Endodermal cell (in vitro differentiated cells): ENCODE data around the gene OPCML. TPM values are rescaled to one million over a fixed set of nuclear protein-coding genes. Genes with fewer than 3 reads are reported as not detected.

ENCODE experiments used
- DNase-seq: peaks from one replicate; pipeline ENCODE4 v3.0.0-alpha.2; 2017
- H3K27ac ChIP-seq: 2 replicates; pipeline ENCODE4 v1.5.1; 2013; ENCODE audit warnings: mild to moderate bottlenecking, low read depth, low read length, moderate library complexity
- H3K27me3 ChIP-seq: 2 replicates; pipeline ENCODE4 v1.6.1; 2013; ENCODE audit warnings: mild to moderate bottlenecking, low read length, moderate library complexity; ENCODE audit not compliant: insufficient read depth, control insufficient read depth, poor library complexity, severe bottlenecking
- H3K36me3 ChIP-seq: 2 replicates; pipeline ENCODE4 v1.7.0; 2013; ENCODE audit warnings: mild to moderate bottlenecking, low read length, moderate library complexity; ENCODE audit not compliant: control insufficient read depth, insufficient read depth
- H3K4me1 ChIP-seq: one replicate; pipeline ENCODE4 v1.7.0; 2013; ENCODE audit warnings: low read length; ENCODE audit not compliant: control insufficient read depth, insufficient read depth
- H3K4me3 ChIP-seq: 2 replicates; pipeline ENCODE4 v1.5.1; 2013; ENCODE audit warnings: mild to moderate bottlenecking, low read length, moderate library complexity
- H3K9ac ChIP-seq: 2 replicates; pipeline ENCODE4 v1.6.1; 2013; ENCODE audit warnings: mild to moderate bottlenecking, low read length, moderate library complexity; ENCODE audit not compliant: poor library complexity, severe bottlenecking; ENCODE audit errors: extremely low read depth
- H3K9me3 ChIP-seq: 2 replicates; pipeline ENCODE4 v1.6.1; 2013; ENCODE audit warnings: mild to moderate bottlenecking, low read length, moderate library complexity; ENCODE audit not compliant: control insufficient read depth
- H3K27ac Mint-ChIP-seq: 2 replicates; pipeline ENCODE4 v1.8.0; 2020; ENCODE audit warnings: mixed read lengths
- H3K27me3 Mint-ChIP-seq: 2 replicates; pipeline ENCODE4 v1.8.0; 2021; ENCODE audit warnings: mild to moderate bottlenecking, mixed read lengths; ENCODE audit not compliant: insufficient read depth
- H3K36me3 Mint-ChIP-seq: 2 replicates; pipeline ENCODE4 v1.8.0; 2020; ENCODE audit warnings: low read depth, mixed read lengths
- H3K4me1 Mint-ChIP-seq: 2 replicates; pipeline ENCODE4 v1.8.0; 2020; ENCODE audit warnings: mixed read lengths
- H3K4me3 Mint-ChIP-seq: 2 replicates; pipeline ENCODE4 v1.8.0; 2020; ENCODE audit warnings: mild to moderate bottlenecking, moderate library complexity, mixed read lengths
- H3K9me3 Mint-ChIP-seq: 2 replicates; pipeline ENCODE4 v1.8.0; 2020; ENCODE audit warnings: mild to moderate bottlenecking, mixed read lengths
- WGBS, 2 experiments: methylation state at CpG; one replicate each; pipeline versions ENCODE4 v1.1.5 to v1.1.7; 2013; ENCODE audit warnings: missing lambda C conversion rate in 2 of 2, mixed read lengths in 1 of 2; ENCODE audit not compliant: insufficient coverage in 1 of 2, insufficient read length in 1 of 2; 5-methylcytosine and 5-hydroxymethylcytosine counted together
- total RNA-seq, 2 donors: library from RNA; stranded (reverse); fragmentation: NEBNext Ultra II Directional in 1 of 2; extraction: Animal tissue kit (Norgen Biotek cat#: 25700) in 1 of 2; gene quantifications; 2 replicates in 1 of 2; 3 replicates in 1 of 2; pipeline ENCODE4 v1.2.1, GENCODE V29; 2021
- TF ChIP-seq, protein P1 (sequence below): fragments of 200-600 bp; sonication (generic); conservative IDR thresholded peaks from 2 replicates; pipeline ENCODE4 v1.5.0; 2021; ENCODE audit warnings: antibody characterized with exemption, mild to moderate bottlenecking

The OPCML gene
- total RNA-seq, 2 donors from 2014 or later = 0.49 to 0.86 TPM

DNA sequence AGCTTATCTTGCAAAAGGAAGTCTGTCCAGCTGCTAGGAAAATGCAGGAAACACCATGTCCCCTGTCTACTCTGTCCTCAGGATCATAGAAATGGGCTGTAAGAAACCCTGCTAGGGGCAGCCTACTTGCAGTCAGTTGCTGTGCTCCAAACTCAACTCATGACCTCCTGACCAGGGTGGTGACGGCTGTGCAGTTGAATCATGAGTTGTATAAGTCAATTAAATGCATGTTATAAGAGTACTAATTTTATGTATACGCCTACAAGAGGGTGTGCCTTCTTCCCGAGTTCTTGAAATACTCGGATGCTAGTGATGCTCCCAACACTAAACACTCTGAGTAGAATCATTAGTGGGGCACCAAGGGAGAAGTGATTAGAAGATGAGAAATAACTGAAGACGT, 776.4 kb downstream of the OPCML start:
- Histone ChIP-seq H3K27me3 (no peaks in the 10 kb centered on the region), H3K27ac (no peak overlapping the region), H3K9me3 (no peaks in the 10 kb centered on the region), H3K36me3 (no peaks in the 10 kb centered on the region), H3K4me1 (no peaks in the 10 kb centered on the region), H3K9ac (no peak overlapping the region), H3K4me3 (no peak overlapping the region)
- no peaks in the 10 kb centered on the region for H3K27me3 Mint-ChIP-seq
- H3K36me3 Mint-ChIP-seq = no peaks in the 10 kb centered on the region
- no peak overlapping the region for H3K27ac Mint-ChIP-seq
- H3K4me1 Mint-ChIP-seq = peaks cover 7% of the 10 kb centered on the region
- 94% methylated on average over 5 of the region's 5 CpGs; no CpG with 5 or more reads in 1 of the 2 experiments for WGBS, 2 experiments
- H3K4me3 Mint-ChIP-seq = no peak overlapping the region
- TF ChIP-seq, protein P1, sequence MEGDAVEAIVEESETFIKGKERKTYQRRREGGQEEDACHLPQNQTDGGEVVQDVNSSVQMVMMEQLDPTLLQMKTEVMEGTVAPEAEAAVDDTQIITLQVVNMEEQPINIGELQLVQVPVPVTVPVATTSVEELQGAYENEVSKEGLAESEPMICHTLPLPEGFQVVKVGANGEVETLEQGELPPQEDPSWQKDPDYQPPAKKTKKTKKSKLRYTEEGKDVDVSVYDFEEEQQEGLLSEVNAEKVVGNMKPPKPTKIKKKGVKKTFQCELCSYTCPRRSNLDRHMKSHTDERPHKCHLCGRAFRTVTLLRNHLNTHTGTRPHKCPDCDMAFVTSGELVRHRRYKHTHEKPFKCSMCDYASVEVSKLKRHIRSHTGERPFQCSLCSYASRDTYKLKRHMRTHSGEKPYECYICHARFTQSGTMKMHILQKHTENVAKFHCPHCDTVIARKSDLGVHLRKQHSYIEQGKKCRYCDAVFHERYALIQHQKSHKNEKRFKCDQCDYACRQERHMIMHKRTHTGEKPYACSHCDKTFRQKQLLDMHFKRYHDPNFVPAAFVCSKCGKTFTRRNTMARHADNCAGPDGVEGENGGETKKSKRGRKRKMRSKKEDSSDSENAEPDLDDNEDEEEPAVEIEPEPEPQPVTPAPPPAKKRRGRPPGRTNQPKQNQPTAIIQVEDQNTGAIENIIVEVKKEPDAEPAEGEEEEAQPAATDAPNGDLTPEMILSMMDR = no peak
- no peak for DNase-seq
- H3K9me3 Mint-ChIP-seq = peaks cover 10% of the 10 kb centered on the region

GRCh38 chr11:132751516-132752250, 780.6 kb downstream of the OPCML start:
- no peaks in the 10 kb centered on the region for H3K9me3 ChIP-seq
- no peak overlapping the region for H3K4me3 ChIP-seq
- no peak for DNase-seq
- no peak overlapping the region for H3K9ac ChIP-seq
- Mint-ChIP-seq H3K27ac (no peak overlapping the region), H3K9me3 (no peaks in the 10 kb centered on the region), H3K27me3 (no peaks in the 10 kb centered on the region), H3K36me3 (no peaks in the 10 kb centered on the region), H3K4me1 (peaks cover 7% of the 10 kb centered on the region), H3K4me3 (no peak overlapping the region)
- no peak overlapping the region for H3K27ac ChIP-seq
- H3K27me3 ChIP-seq = no peaks in the 10 kb centered on the region
- no peaks in the 10 kb centered on the region for H3K4me1 ChIP-seq
- 80 to 98% methylated on average over 3 of the region's 3 CpGs for WGBS, 2 experiments
- TF ChIP-seq, protein P1 = no peak
- no peaks in the 10 kb centered on the region for H3K36me3 ChIP-seq

- 82 to 93% methylated on average over 2 to 5 of the region's 5 CpGs for WGBS, 2 experiments
- H3K4me3 Mint-ChIP-seq = no peak overlapping the region
- H3K9me3 Mint-ChIP-seq = no peaks in the 10 kb centered on the region
- H3K36me3 Mint-ChIP-seq = no peaks in the 10 kb centered on the region
- DNase-seq = no peak
- Histone ChIP-seq H3K27me3 (no peaks in the 10 kb centered on the region), H3K27ac (no peak overlapping the region), H3K4me1 (no peaks in the 10 kb centered on the region), H3K36me3 (no peaks in the 10 kb centered on the region), H3K9ac (no peak overlapping the region), H3K9me3 (no peaks in the 10 kb centered on the region), H3K4me3 (no peak overlapping the region)
- H3K27me3 Mint-ChIP-seq = no peaks in the 10 kb centered on the region
- peaks cover 1% of the 10 kb centered on the region for H3K4me1 Mint-ChIP-seq
- H3K27ac Mint-ChIP-seq = no peak overlapping the region
- TF ChIP-seq, protein P1 = no peak
Measured at GRCh38 chr11:132746305-132746704, 786.0 kb downstream of the OPCML start.
